ENCODE measurements around the gene TNNI2.
A peak's percentile ranks its signal among the peaks of the same experiment; 100 is the strongest.
"Not testable (repeated sequence)": the region's sequence is repeated elsewhere in the genome, so short reads cannot be mapped to it uniquely, and the experiment has no call there.

TNNI2 gene

GRCh38 chr11:1803246-1803645 is 35.5 kb upstream of the TNNI2 start:
- no peak for DNase-seq (ENCODE audit: low read depth)
- H3K4me3 ChIP-seq (ENCODE audit: low read depth, low read length), result no peak overlapping the region
- TF ChIP-seq, protein P1, sequence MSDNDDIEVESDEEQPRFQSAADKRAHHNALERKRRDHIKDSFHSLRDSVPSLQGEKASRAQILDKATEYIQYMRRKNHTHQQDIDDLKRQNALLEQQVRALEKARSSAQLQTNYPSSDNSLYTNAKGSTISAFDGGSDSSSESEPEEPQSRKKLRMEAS (IDR thresholded peaks at IDR 0.05; ENCODE audit: low read depth, low read length), result no peak
- TF ChIP-seq POLR2A (IDR thresholded peaks at IDR 0.05; ENCODE audit: extremely low read depth, insufficient read length), result no peak
- TF ChIP-seq MYC (IDR thresholded peaks at IDR 0.05; ENCODE audit: low read depth, low read length), result no peak
- no peak for TF ChIP-seq CTCF (IDR thresholded peaks at IDR 0.05; ENCODE audit: low read depth, low read length)

- DNase-seq (ENCODE audit: low read depth); H3K4me3 ChIP-seq (ENCODE audit: low read depth, low read length): not testable (repeated sequence)
Observed at GRCh38 chr11:1803835-1804519, 34.8 kb upstream of the TNNI2 start.

DNA sequence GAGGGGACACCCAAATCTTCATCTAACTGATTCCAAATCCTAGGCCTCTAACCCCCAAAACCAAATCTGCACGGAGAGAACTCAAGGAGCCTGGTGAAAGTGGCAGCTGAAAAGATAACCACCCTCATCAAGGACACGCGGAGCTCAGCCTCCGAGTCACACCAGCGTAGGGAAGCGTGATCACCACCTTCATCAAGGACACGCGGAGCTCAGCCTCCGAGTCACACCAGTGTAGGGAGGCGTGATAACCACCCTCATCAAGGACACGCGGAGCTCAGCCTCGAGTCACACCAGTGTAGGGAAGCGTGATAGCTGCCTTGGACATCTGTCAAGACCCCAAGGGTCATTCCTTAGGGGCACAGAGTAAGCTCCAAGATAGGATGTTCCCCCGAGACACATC is 33.3 kb upstream of the TNNI2 start:
- DNase-seq (ENCODE audit: low read depth), result no peak
- TF ChIP-seq POLR2A (IDR thresholded peaks at IDR 0.05; ENCODE audit: extremely low read depth, insufficient read length), result no peak
- TF ChIP-seq, protein P1 (IDR thresholded peaks at IDR 0.05; ENCODE audit: low read depth, low read length), result no peak
- no peak for TF ChIP-seq MYC (IDR thresholded peaks at IDR 0.05; ENCODE audit: low read depth, low read length)
- H3K4me3 ChIP-seq (ENCODE audit: low read depth, low read length), result no peak overlapping the region

DNA sequence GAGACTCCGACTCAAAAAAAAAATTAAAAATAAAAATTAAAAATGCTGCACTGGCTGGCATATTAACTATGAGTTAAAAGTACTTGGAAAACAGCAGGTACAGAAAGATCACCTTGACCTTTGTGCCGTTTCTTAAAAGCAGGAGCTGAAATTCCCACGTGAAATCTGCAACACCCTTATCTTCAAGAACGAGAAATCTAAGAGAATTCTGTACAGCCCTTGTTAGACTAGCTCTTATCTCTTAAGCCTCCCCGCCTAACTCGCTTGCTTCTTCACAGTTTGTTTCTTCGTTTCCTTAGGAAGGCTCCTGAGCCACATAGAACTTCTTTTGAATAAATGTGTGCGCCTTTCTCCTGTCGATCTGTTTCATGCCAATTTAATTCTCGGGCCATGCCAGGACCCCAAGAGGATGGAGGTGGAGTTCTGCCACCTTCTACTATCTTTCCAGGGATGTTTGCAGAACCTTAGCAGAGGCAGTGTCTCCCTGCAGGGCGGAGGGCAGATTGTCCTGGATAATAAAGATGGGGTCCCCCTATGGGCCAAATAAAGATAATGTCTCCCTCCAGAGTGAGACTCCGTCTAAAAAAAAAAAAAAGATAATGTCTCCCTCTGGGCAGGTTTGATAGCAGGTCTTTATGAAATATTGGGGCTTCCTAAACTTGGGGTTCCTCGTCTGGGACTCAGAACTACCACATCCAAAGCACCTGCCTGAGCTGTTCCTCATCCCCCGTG is 31.4 kb upstream of the TNNI2 start:
- DNase-seq (ENCODE audit: low read depth), result no peak
- H3K4me3 ChIP-seq (ENCODE audit: low read depth, low read length), result no peak overlapping the region
- TF ChIP-seq MYC (IDR thresholded peaks at IDR 0.05; ENCODE audit: low read depth, low read length) (no peak), POLR2A (IDR thresholded peaks at IDR 0.05; ENCODE audit: extremely low read depth, insufficient read length) (no peak), CTCF (IDR thresholded peaks at IDR 0.05; ENCODE audit: low read depth, low read length) (peak; percentile 3)
- TF ChIP-seq, protein P1 (IDR thresholded peaks at IDR 0.05; ENCODE audit: low read depth, low read length), result no peak

DNA sequence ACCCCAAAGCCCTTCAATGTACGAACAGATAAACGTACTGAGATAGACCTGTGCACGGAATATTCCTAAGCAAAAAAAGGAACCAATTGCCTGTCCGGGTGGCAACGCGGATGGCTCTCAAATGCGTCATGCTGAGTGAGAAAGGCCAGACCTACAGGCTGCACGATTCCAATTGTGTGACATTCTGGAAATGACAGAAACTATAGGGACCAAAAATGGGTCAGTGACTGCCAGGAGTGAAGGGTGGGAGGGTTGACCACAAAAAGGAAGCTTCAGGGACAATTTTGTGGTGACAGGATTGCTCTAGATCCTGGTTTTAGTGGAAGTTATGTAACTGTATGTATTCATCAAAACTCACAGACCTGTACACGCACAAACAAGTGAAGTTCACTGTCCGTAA is 28.0 kb upstream of the TNNI2 start:
- TF ChIP-seq CTCF (IDR thresholded peaks at IDR 0.05; ENCODE audit: low read depth, low read length) (no peak), POLR2A (IDR thresholded peaks at IDR 0.05; ENCODE audit: extremely low read depth, insufficient read length) (no peak), MYC (IDR thresholded peaks at IDR 0.05; ENCODE audit: low read depth, low read length) (no peak)
- TF ChIP-seq, protein P1 (IDR thresholded peaks at IDR 0.05; ENCODE audit: low read depth, low read length), result no peak
- peak; percentile 80 for DNase-seq (ENCODE audit: low read depth)
- no peak overlapping the region for H3K4me3 ChIP-seq (ENCODE audit: low read depth, low read length)

- TF ChIP-seq MYC (IDR thresholded peaks at IDR 0.05; ENCODE audit: low read depth, low read length) (no peak), CTCF (IDR thresholded peaks at IDR 0.05; ENCODE audit: low read depth, low read length) (no peak), POLR2A (IDR thresholded peaks at IDR 0.05; ENCODE audit: extremely low read depth, insufficient read length) (no peak)
- TF ChIP-seq, protein P1 (IDR thresholded peaks at IDR 0.05; ENCODE audit: low read depth, low read length), result no peak
- H3K4me3 ChIP-seq (ENCODE audit: low read depth, low read length), result no peak overlapping the region
- no peak for DNase-seq (ENCODE audit: low read depth)
Observed at GRCh38 chr11:1812274-1812673, 26.5 kb upstream of the TNNI2 start.

Data from NB4 (cell line).